H1 (cell line): Measurements from ENCODE around the gene MTR. TPM values are rescaled to one million over a fixed set of nuclear protein-coding genes. Genes with fewer than 3 reads are reported as not detected.

Experiments used
- CTCF ChIA-PET: fragments of 300-600 bp; sonication (Branson Sonifier 250); formaldehyde crosslinking; loops from one replicate; lab custom pipeline; 2021; ENCODE audit not compliant: partially characterized antibody; lab: Charles Lee
- POLR2A ChIA-PET: fragments of 300-600 bp; sonication (Branson Sonifier 250); formaldehyde crosslinking; loops from one replicate; lab custom pipeline; 2021; ENCODE audit warnings: inconsistent platforms; ENCODE audit not compliant: partially characterized antibody; lab: Charles Lee
- DNase-seq, 2 experiments: peaks; one replicate each; pipeline versions ENCODE4 v3.0.0 to v3.0.0-alpha.2; 2010 to 2022; ENCODE audit warnings: low spot score in 2 of 2, low read depth in 1 of 2, mixed read lengths in 1 of 2
- FAIRE-seq: peaks from 2 replicates; lab custom pipeline; 2011; peaks lifted over from hg19 to GRCh38; lab: Jason Lieb, UNC
- H2AFZ ChIP-seq: 2 replicates; pipeline ENCODE4 v1.8.1; 2012; ENCODE audit warnings: low read length, inconsistent platforms
- H2AK5ac ChIP-seq: 2 replicates; pipeline ENCODE4 v1.6.1; 2013; ENCODE audit warnings: low read depth, low read length
- H2BK120ac ChIP-seq: replicated peaks from 2 replicates; pipeline ENCODE3; 2013; ENCODE audit warnings: low read depth, low read length, inconsistent platforms
- H2BK12ac ChIP-seq: 2 replicates; pipeline ENCODE4 v1.6.1; 2013; ENCODE audit warnings: low read depth, low read length
- H2BK15ac ChIP-seq: 2 replicates; pipeline ENCODE4 v1.6.1; 2013; ENCODE audit warnings: low read length
- H2BK20ac ChIP-seq: 2 replicates; pipeline ENCODE4 v1.6.1; 2013; ENCODE audit warnings: low read length
- H2BK5ac ChIP-seq: 2 replicates; pipeline ENCODE4 v1.6.1; 2013; ENCODE audit warnings: low read depth, low read length
- H3K14ac ChIP-seq: 2 replicates; pipeline ENCODE4 v1.6.1; 2013; ENCODE audit warnings: inconsistent platforms; ENCODE audit not compliant: insufficient read length
- H3K18ac ChIP-seq: 2 replicates; pipeline ENCODE4 v1.6.1; 2013; ENCODE audit warnings: low read length; ENCODE audit errors: extremely low read depth
- H3K23ac ChIP-seq: 2 replicates; pipeline ENCODE4 v1.6.1; 2013; ENCODE audit warnings: inconsistent platforms; ENCODE audit not compliant: insufficient read length
- H3K23me2 ChIP-seq: 2 replicates; pipeline ENCODE4 v1.6.1; 2013; ENCODE audit warnings: low read depth, low read length
- H3K27ac ChIP-seq: 2 replicates; pipeline ENCODE4 v1.6.1; 2011; ENCODE audit warnings: low read depth, low read length, inconsistent platforms
- H3K27me3 ChIP-seq, 4 experiments: replicated peaks in 1 of 4; 1 replicate in 1 of 4; 2 replicates in 3 of 4; pipeline versions ENCODE4 v1.6.1 to v1.8.1; 2011 to 2013; ENCODE audit warnings: low read length in 3 of 4, mild to moderate bottlenecking in 3 of 4, inconsistent platforms in 2 of 4, mixed read lengths in 2 of 4, moderate library complexity in 1 of 4; ENCODE audit not compliant: control insufficient read depth in 3 of 4, insufficient read depth in 3 of 4; ENCODE audit errors: extremely low read depth in 1 of 4
- H3K36me3 ChIP-seq, 4 experiments: 2 replicates each; pipeline versions ENCODE4 v1.6.1 to v1.8.1; 2011 to 2013; ENCODE audit warnings: mild to moderate bottlenecking in 4 of 4, low read length in 3 of 4, moderate library complexity in 2 of 4, control low read depth in 1 of 4, inconsistent platforms in 1 of 4; ENCODE audit not compliant: insufficient read depth in 4 of 4, control insufficient read depth in 2 of 4
- H3K4ac ChIP-seq: replicated peaks from 2 replicates; pipeline ENCODE3; 2013; ENCODE audit warnings: low read length, low read depth, mixed read lengths, inconsistent platforms; ENCODE audit not compliant: insufficient read length
- H3K4me1 ChIP-seq, 4 experiments: replicated peaks in 1 of 4; 1 replicate in 1 of 4; 2 replicates in 3 of 4; pipeline versions ENCODE4 v1.6.1 to v1.8.1; 2011 to 2013; ENCODE audit warnings: low read length in 3 of 4, inconsistent platforms in 2 of 4, mixed read lengths in 1 of 4; ENCODE audit not compliant: insufficient read depth in 4 of 4, control insufficient read depth in 3 of 4
- H3K4me2 ChIP-seq, 2 experiments: 2 replicates each; pipeline versions ENCODE4 v1.6.1 to v1.8.1; 2011 to 2013; ENCODE audit warnings: low read depth in 2 of 2, low read length in 2 of 2, control low read depth in 1 of 2, inconsistent platforms in 1 of 2, mild to moderate bottlenecking in 1 of 2; ENCODE audit not compliant: insufficient read depth in 1 of 2
- H3K4me3 ChIP-seq, 4 experiments: fragments of 200-600, 300-600 bp in 1 of 4; sonication (generic), shearing (Covaris generic), sonication (Bioruptor Twin) in 1 of 4; 2 replicates each; pipeline versions ENCODE4 v1.5.1 to v1.8.1; 2011 to 2016; ENCODE audit warnings: low read length in 4 of 4, low read depth in 3 of 4, control low read depth in 2 of 4, inconsistent platforms in 2 of 4, mild to moderate bottlenecking in 2 of 4, mixed read lengths in 1 of 4, moderate library complexity in 1 of 4; ENCODE audit not compliant: insufficient read depth in 2 of 4; ENCODE audit errors: extremely low read depth in 1 of 4
- H3K56ac ChIP-seq: replicated peaks from 2 replicates; pipeline ENCODE3; 2013; ENCODE audit warnings: low read depth, mild to moderate bottlenecking, mixed read lengths, low read length, inconsistent platforms; ENCODE audit not compliant: insufficient read length
- H3K79me1 ChIP-seq: 2 replicates; pipeline ENCODE4 v1.6.1; 2013; ENCODE audit warnings: low read depth, low read length, control low read depth
- H3K79me2 ChIP-seq, 2 experiments: 2 replicates each; pipeline versions ENCODE4 v1.6.1 to v1.8.1; 2012 to 2013; ENCODE audit warnings: low read length in 2 of 2, mild to moderate bottlenecking in 2 of 2, inconsistent platforms in 1 of 2; ENCODE audit not compliant: insufficient read depth in 2 of 2, control insufficient read depth in 1 of 2
- H3K9ac ChIP-seq, 4 experiments: replicated peaks in 1 of 4; 1 replicate in 1 of 4; 2 replicates in 3 of 4; pipeline versions ENCODE4 v1.6.1 to v1.8.1; 2011 to 2013; ENCODE audit warnings: low read depth in 3 of 4, low read length in 3 of 4, control low read depth in 2 of 4, mild to moderate bottlenecking in 2 of 4, moderate library complexity in 2 of 4, inconsistent platforms in 1 of 4; ENCODE audit errors: extremely low read depth in 1 of 4
- H3K9me3 ChIP-seq, 2 experiments: 2 replicates each; pipeline versions ENCODE4 v1.6.1 to v1.8.1; 2012 to 2013; ENCODE audit warnings: mild to moderate bottlenecking in 2 of 2, moderate library complexity in 2 of 2, control low read depth in 1 of 2, inconsistent platforms in 1 of 2, low read depth in 1 of 2, low read length in 1 of 2, mixed read lengths in 1 of 2; ENCODE audit not compliant: insufficient read depth in 2 of 2
- H4K20me1 ChIP-seq, 2 experiments: replicated peaks in 1 of 2; 2 replicates each; pipeline versions ENCODE3 to v1.8.1; 2011 to 2013; ENCODE audit warnings: inconsistent platforms in 2 of 2, low read length in 2 of 2, mild to moderate bottlenecking in 1 of 2; ENCODE audit not compliant: insufficient read depth in 2 of 2, control insufficient read depth in 1 of 2
- H4K5ac ChIP-seq: 2 replicates; pipeline ENCODE4 v1.6.1; 2013; ENCODE audit warnings: low read length, low read depth, mixed read lengths, inconsistent platforms; ENCODE audit not compliant: insufficient read length
- H4K8ac ChIP-seq: 2 replicates; pipeline ENCODE4 v1.8.0; 2013; ENCODE audit warnings: mild to moderate bottlenecking, moderate library complexity, low read length, inconsistent platforms; ENCODE audit not compliant: insufficient read depth; ENCODE audit errors: extremely low read depth
- H4K91ac ChIP-seq: replicated peaks from 2 replicates; pipeline ENCODE3; 2013; ENCODE audit warnings: low read length, mixed read lengths, inconsistent platforms; ENCODE audit not compliant: insufficient read length
- BACH1 ChIP-seq: IDR thresholded peaks from 2 replicates; pipeline ENCODE4 v1.6.1; 2012; ENCODE audit warnings: low read length, improper control_type of control experiment
- BCL11A ChIP-seq, 2 experiments: IDR thresholded peaks; one replicate each; pipeline ENCODE4 v1.6.1; 2011; ENCODE audit warnings: low read depth in 2 of 2, low read length in 2 of 2, mild to moderate bottlenecking in 2 of 2
- CHD1 ChIP-seq: IDR thresholded peaks from 2 replicates; pipeline ENCODE4 v1.6.1; 2012; ENCODE audit warnings: low read depth, low read length, improper control_type of control experiment
- CREB1 ChIP-seq: IDR thresholded peaks from 2 replicates; pipeline ENCODE4 v1.6.1; 2012; ENCODE audit warnings: inconsistent platforms
- EGR1 ChIP-seq: IDR thresholded peaks from 2 replicates; pipeline ENCODE4 v1.6.1; 2011; ENCODE audit warnings: low read depth, low read length, borderline replicate concordance
- EZH2 ChIP-seq: fragments of 200-600 bp; sonication (generic); IDR thresholded peaks from 2 replicates; pipeline ENCODE4 v1.7.1; 2012; ENCODE audit warnings: low read depth, mild to moderate bottlenecking, moderate library complexity, low read length, inconsistent platforms; ENCODE audit not compliant: severe bottlenecking
- GTF2F1 ChIP-seq: IDR thresholded peaks from 2 replicates; pipeline ENCODE4 v1.6.1; 2012; ENCODE audit warnings: low read depth, low read length, improper control_type of control experiment, borderline replicate concordance
- KDM1A ChIP-seq: fragments of 200-600, 300-600 bp; sonication (generic); IDR thresholded peaks from 2 replicates; pipeline ENCODE4 v1.7.1; 2016; ENCODE audit warnings: mild to moderate bottlenecking, low read length, borderline replicate concordance
- KDM4A ChIP-seq: IDR thresholded peaks from one replicate; pipeline ENCODE4 v1.7.1; 2012; ENCODE audit warnings: low read depth, mild to moderate bottlenecking, moderate library complexity, low read length, inconsistent platforms; ENCODE audit not compliant: severe bottlenecking
- POLR2A ChIP-seq, 2 experiments: IDR thresholded peaks; 1 replicate in 1 of 2; 2 replicates in 1 of 2; pipeline ENCODE4 v1.6.1; 2011; ENCODE audit warnings: low read depth in 2 of 2, low read length in 2 of 2, mild to moderate bottlenecking in 2 of 2; ENCODE audit errors: control extremely low read depth in 1 of 2
- RBBP5 ChIP-seq: IDR thresholded peaks from 2 replicates; pipeline ENCODE4 v1.7.1; 2012; ENCODE audit warnings: low read depth, mild to moderate bottlenecking, inconsistent platforms, low read length, moderate library complexity, borderline replicate concordance
- SUZ12 ChIP-seq: fragments of 200-600 bp; sonication (generic); IDR thresholded peaks from 2 replicates; pipeline ENCODE4 v1.6.1; 2012; ENCODE audit warnings: mild to moderate bottlenecking, inconsistent platforms, low read length, moderate library complexity, mixed read lengths
- TBP ChIP-seq: IDR thresholded peaks from 2 replicates; pipeline ENCODE4 v1.6.1; 2011; ENCODE audit warnings: low read depth, low read length, improper control_type of control experiment
- WGBS, 2 experiments: shearing (Covaris generic) in 1 of 2; methylation state at CpG; one replicate each; pipeline versions ENCODE4 v1.1.6 to v1.1.7; 2013 to 2015; ENCODE audit warnings: low lambda C conversion rate in 2 of 2, mixed read lengths in 2 of 2, inconsistent platforms in 1 of 2, low coverage in 1 of 2, missing lambda C conversion rate in 1 of 2; ENCODE audit not compliant: insufficient replicate concordance in 2 of 2, insufficient coverage in 1 of 2, insufficient read length in 1 of 2; ENCODE audit errors: extremely low coverage in 1 of 2, missing lambda C conversion rate in 1 of 2; 5-methylcytosine and 5-hydroxymethylcytosine counted together
- polyA plus RNA-seq, 7 experiments: library from polyadenylated mRNA; depleted of rRNA in 3 of 7; stranded (reverse) in 5 of 7; unstranded in 2 of 7; fragments of >200 nt in 5 of 7; fragments of 200-250 nt in 2 of 7; gene quantifications; 1 replicate in 5 of 7; 2 replicates in 1 of 7; 4 replicates in 1 of 7; pipeline versions ENCODE4 v1.2.1 to v1.2.3, GENCODE V29; 2011 to 2013; ENCODE audit warnings: missing spikeins in 2 of 7, mixed read lengths in 2 of 7
- total RNA-seq: library from RNA; stranded (reverse); fragmentation: NEBNext Ultra II Directional; extraction: Animal tissue kit (Norgen Biotek cat#: 25700); gene quantifications from 2 replicates; pipeline ENCODE4 v1.2.1, GENCODE V29; 2021

MTR gene
- total and polyA plus RNA-seq, 2 of the 8 experiments (the other 6 are each of a cell fraction or from before 2014, with no cell fraction given) = 4.8 to 27.4 TPM

- Histone ChIP-seq H2BK120ac (no peak overlapping the region), H3K4me3 (no peak overlapping the region), H3K14ac (no peak overlapping the region), H4K5ac (no peak overlapping the region), H2BK12ac (no peak overlapping the region), H2BK20ac (no peak overlapping the region), H2BK5ac (no peak overlapping the region), H4K91ac (no peak overlapping the region), H3K79me1 (no peaks in the 10 kb centered on the region), H3K27ac (no peak overlapping the region), H3K4me1 (no peaks in the 10 kb centered on the region), H3K9ac (no peak overlapping the region), H3K79me2 (no peaks in the 10 kb centered on the region), H2AFZ (no peak overlapping the region), H4K8ac (no peak overlapping the region), H3K4me2 (no peak overlapping the region), H3K56ac (no peak overlapping the region), H3K23me2 (no peaks in the 10 kb centered on the region), H2AK5ac (no peak overlapping the region), H3K18ac (no peak overlapping the region), H4K20me1 (no peaks in the 10 kb centered on the region), H3K36me3 (peaks cover 0 to 6% (median 3%) of the 10 kb centered on the region in 4 experiments; a peak in 2 of 8 replicates), H3K27me3 (no peaks in the 10 kb centered on the region), H2BK15ac (no peak overlapping the region), H3K23ac (no peak overlapping the region), H3K4ac (no peak overlapping the region), H3K9me3 (no peaks in the 10 kb centered on the region)
- no peak for DNase-seq
- 93% methylated on average over 8 of the region's 8 CpGs; no CpG with 5 or more reads in 1 of the 2 experiments for WGBS, 2 experiments
- CTCF ChIA-PET = interaction anchor here (0.6 to 1.3 kb wide), 5 partner anchors 9 to 617 kb away, joined by 3 to 5 read pairs (median 4); no protein-coding TSS in a partner anchor
- no peak for FAIRE-seq
- POLR2A ChIA-PET = no interaction called here
- TF ChIP-seq KDM1A = no peak
- no peak for TF ChIP-seq POLR2A (IDR thresholded peaks at IDR 0.05; ENCODE audit: control extremely low read depth in 1 of 2, low read depth in 2 of 2, low read length in 2 of 2)
- TF ChIP-seq CHD1 = no peak
- no peak for TF ChIP-seq RBBP5
- no peak for TF ChIP-seq EGR1
- TF ChIP-seq CREB1 = no peak
- TF ChIP-seq GTF2F1 = no peak
- TF ChIP-seq EZH2 = no peak
- TF ChIP-seq BACH1 = no peak
- no peak for TF ChIP-seq BCL11A (IDR thresholded peaks at IDR 0.05; ENCODE audit: low read depth in 2 of 2, low read length in 2 of 2)
- no peak for TF ChIP-seq KDM4A
- no peak for TF ChIP-seq SUZ12
- TF ChIP-seq TBP = no peak
Observed at GRCh38 chr1:236850077-236850979, 55.2 kb downstream of the MTR start.
